Thyroid gland (tissue), 4 donors: Measurements from ENCODE around the gene RASGRP3. TPM values are rescaled to one million over a fixed set of nuclear protein-coding genes. Genes with fewer than 3 reads are reported as not detected.
A peak's percentile ranks its signal among the peaks of the same experiment; 100 is the strongest.

Experiments
- DNase-seq, 2 donors: peaks; one replicate each; pipeline ENCODE4 v3.0.0-alpha.2; 2019
- H3K27ac ChIP-seq, 3 donors: fragments of 200-600 bp; sonication (generic); 1 replicate in 2 of 3; 2 replicates in 1 of 3; pipeline ENCODE4 v1.5.1; 2016 to 2019; ENCODE audit warnings: mild to moderate bottlenecking in 1 of 3, moderate library complexity in 1 of 3
- H3K27me3 ChIP-seq: fragments of 200-600 bp; sonication (generic); one replicate; pipeline ENCODE4 v1.5.1; 2019
- H3K36me3 ChIP-seq, 2 donors: fragments of 200-600 bp; sonication (generic); one replicate each; pipeline ENCODE4 v1.5.1; 2016 to 2019
- H3K4me1 ChIP-seq, 2 donors: fragments of 200-600 bp; sonication (generic); one replicate each; pipeline ENCODE4 v1.5.1; 2017 to 2019
- H3K4me3 ChIP-seq, 3 donors: fragments of 200-600 bp; sonication (generic); replicated peaks in 1 of 3; 1 replicate in 2 of 3; 2 replicates in 1 of 3; pipeline ENCODE4 v1.5.1; 2016; ENCODE audit warnings: mild to moderate bottlenecking in 1 of 3
- H3K9me3 ChIP-seq: fragments of 200-600 bp; sonication (generic); one replicate; pipeline ENCODE4 v1.5.1; 2017
- CTCF ChIP-seq, 6 experiments: fragments of 200-600 bp in 3 of 6; fragments of 450-650 bp in 3 of 6; sonication (generic) in 3 of 6; IDR thresholded peaks; one replicate each; pipeline ENCODE4 v1.5.1; 2016 to 2019; ENCODE audit warnings: antibody characterized with exemption in 6 of 6, mild to moderate bottlenecking in 2 of 6, inconsistent platforms in 1 of 6, moderate library complexity in 1 of 6
- POLR2A ChIP-seq, 2 donors: fragments of 450-650 bp; IDR thresholded peaks; one replicate each; pipeline ENCODE4 v1.6.1; 2017; ENCODE audit warnings: antibody characterized with exemption in 2 of 2, mild to moderate bottlenecking in 2 of 2, moderate library complexity in 1 of 2
- WGBS, 2 donors: methylation state at CpG; one replicate each; pipeline ENCODE4 v1.1.5; 2017; 5-methylcytosine and 5-hydroxymethylcytosine counted together
- intact Hi-C: fragments of 100-400 bp; cut with DNase I; formaldehyde crosslinking; loops from one replicate; pipeline ENCODE4 v1.15.1; 2023
- total RNA-seq, 4 donors: library from RNA; depleted of rRNA; stranded (reverse); fragments of >200 nt; gene quantifications; one replicate each; pipeline ENCODE4 v1.2.3, GENCODE V29; 2016

The RASGRP3 gene
- total RNA-seq, 4 donors from 2014 or later = 30.9 to 46.9 (median 34.8) TPM

GRCh38 chr2:33485051-33485450 lies 8.6 kb downstream of the RASGRP3 start:
- Histone ChIP-seq H3K27me3 (no peaks in the 10 kb centered on the region), H3K36me3 (no peaks in the 10 kb centered on the region), H3K9me3 (no peaks in the 10 kb centered on the region), H3K4me3 (no peak overlapping the region), H3K4me1 (peaks cover 11 to 15% of the 10 kb centered on the region in 2 donors), H3K27ac (no peak overlapping the region)
- DNase-seq = no peak
- intact Hi-C loops = no loop called here
- no peak for TF ChIP-seq CTCF (IDR thresholded peaks at IDR 0.05)
- WGBS, 2 donors = 80 to 90% methylated on average over 2 of the region's 2 CpGs

DNA sequence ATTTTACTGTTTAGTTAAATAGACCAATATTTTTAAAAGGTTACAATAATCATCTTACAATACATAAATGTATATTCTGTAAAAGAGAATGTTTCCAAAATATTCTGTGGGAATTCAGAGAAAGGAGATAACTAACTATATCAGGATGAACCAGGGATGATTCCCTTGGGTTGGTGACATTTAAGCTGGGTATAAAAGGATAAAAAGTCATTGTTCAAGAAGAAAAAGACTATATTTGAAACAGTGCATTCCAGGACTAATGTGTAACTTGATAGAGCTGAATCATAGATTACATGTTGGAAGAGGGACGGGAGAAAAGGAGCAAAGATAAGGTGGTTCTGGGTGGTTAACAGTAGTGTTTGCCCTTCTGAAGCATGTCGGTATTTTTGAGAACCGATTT lies 10.1 kb downstream of the RASGRP3 start:
- no peak overlapping the region for H3K4me3 ChIP-seq
- no peaks in the 10 kb centered on the region for H3K27me3 ChIP-seq
- 95 to 98% methylated on average over 3 of the region's 3 CpGs for WGBS, 2 donors
- no peak for TF ChIP-seq CTCF (IDR thresholded peaks at IDR 0.05)
- DNase-seq = no peak
- no peaks in the 10 kb centered on the region for H3K36me3 ChIP-seq
- intact Hi-C loops = no loop called here
- H3K9me3 ChIP-seq = no peaks in the 10 kb centered on the region
- H3K4me1 ChIP-seq = peaks cover 18 to 21% of the 10 kb centered on the region in 2 donors
- no peak overlapping the region for H3K27ac ChIP-seq

DNA sequence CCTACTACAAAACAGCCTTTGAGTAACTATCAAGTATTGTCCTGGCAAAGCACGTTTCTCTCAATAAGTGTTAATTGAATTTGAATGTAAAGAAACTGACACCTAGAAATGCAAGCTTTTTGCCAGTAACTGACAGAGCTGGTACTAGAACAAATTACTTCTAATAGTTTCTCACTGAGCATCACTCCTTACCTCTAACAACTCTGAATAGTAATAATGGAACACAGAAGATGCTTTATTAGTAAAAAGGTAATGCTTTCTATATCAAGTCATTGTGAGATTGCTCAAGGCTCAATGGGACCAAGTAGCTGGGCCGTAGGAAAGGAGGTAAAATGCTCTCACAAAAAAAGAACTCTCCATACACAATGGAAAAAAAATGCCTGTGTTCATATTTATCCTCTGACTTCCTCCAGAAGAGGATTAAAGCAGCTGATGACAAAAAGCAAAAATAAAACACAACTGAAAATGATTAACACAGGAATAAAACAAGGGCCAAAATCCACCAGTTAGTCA lies 11.8 kb downstream of the RASGRP3 start:
- Histone ChIP-seq H3K4me1 (peaks cover 29 to 32% of the 10 kb centered on the region in 2 donors), H3K4me3 (no peak overlapping the region), H3K36me3 (no peaks in the 10 kb centered on the region), H3K27ac (no peak overlapping the region), H3K27me3 (no peaks in the 10 kb centered on the region), H3K9me3 (no peaks in the 10 kb centered on the region)
- WGBS, 2 donors = 76 to 78% methylated on average over 2 of the region's 2 CpGs
- DNase-seq = no peak
- intact Hi-C loops = no loop called here
- TF ChIP-seq POLR2A (IDR thresholded peaks at IDR 0.05) (no peak), CTCF (IDR thresholded peaks at IDR 0.05) (no peak)

DNA sequence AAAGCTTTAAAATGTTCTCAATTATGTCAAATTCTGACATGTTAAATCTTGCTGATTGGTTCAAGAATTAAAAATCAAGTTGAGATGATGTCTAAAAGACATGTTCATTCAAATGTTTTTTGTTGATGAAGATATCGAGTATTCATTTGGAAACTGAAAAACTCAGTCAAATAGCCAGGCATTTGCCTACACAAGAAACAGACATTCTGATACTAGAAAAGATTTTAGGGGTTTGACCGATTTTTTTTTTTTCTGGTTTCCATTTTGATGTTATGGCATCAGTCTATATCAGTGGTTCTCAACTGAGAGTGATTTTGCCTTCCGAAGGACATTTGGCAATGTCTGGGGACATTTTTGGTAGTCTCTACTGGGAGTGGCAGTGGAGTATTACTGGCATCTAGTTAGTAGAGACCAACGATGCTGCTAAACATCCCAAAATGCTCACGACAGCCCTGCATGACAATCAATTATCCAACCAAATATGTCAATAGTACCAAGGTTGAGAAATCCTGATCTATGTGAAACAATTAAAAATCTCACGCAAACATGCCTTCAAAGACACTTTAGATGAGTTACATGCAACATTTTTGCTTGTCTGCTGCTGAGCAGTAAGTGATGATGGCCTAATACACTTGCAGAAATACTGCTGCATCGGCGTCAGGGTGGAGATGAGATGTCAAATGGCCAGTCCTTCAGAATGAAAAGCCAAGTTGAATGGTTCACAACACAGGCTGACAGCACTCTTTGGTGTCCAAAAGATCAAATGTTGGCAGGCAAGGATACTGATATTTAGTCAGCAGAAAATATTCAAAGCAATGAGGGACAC lies 12.5 kb downstream of the RASGRP3 start:
- TF ChIP-seq POLR2A (IDR thresholded peaks at IDR 0.05) (no peak), CTCF (IDR thresholded peaks at IDR 0.05) (no peak)
- H3K27me3 ChIP-seq = no peaks in the 10 kb centered on the region
- H3K9me3 ChIP-seq = no peaks in the 10 kb centered on the region
- H3K4me1 ChIP-seq = peaks cover 25 to 30% of the 10 kb centered on the region in 2 donors
- DNase-seq = no peak
- no peak overlapping the region for H3K4me3 ChIP-seq
- WGBS, 2 donors = 85 to 93% methylated on average over 8 of the region's 8 CpGs
- intact Hi-C loops = no loop called here
- no peak overlapping the region for H3K27ac ChIP-seq
- H3K36me3 ChIP-seq = no peaks in the 10 kb centered on the region

DNA sequence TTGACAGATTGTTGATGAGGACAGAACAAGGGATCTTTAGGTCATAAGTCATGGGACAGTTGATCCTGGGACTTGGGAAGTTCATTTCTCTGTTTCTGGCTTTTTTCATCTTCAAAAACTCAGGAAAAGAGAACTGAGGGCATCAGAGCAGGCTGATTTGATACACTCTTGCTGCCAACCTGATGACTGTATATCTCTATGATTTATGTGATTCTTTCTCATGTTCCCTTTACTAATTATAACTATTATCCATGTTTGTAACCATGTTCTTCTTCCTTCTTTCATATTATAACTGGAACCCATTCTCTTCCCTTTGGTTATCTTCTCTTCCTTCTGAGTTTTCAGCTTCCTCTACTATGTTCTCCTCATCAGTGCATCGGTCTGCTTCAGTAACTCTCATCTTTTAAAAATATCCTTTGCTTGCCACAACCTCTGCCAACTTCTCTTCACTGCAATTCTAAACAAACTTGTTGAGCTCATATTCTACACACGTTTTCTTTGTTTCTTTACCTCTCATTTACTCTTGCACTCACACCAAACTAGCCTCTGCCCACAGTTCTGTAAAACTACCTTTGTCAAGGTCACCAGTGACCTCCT lies 13.5 kb downstream of the RASGRP3 start:
- Histone ChIP-seq H3K4me1 (peaks cover 18 to 24% of the 10 kb centered on the region in 2 donors), H3K4me3 (no peak overlapping the region), H3K27ac (peak overlapping the region; percentile 21 to 69 (median 66)), H3K36me3 (no peaks in the 10 kb centered on the region), H3K27me3 (no peaks in the 10 kb centered on the region), H3K9me3 (no peaks in the 10 kb centered on the region)
- DNase-seq = no peak
- WGBS, 2 donors = 16 to 27% methylated on average over 2 of the region's 2 CpGs
- TF ChIP-seq POLR2A (IDR thresholded peaks at IDR 0.05) (no peak), CTCF (IDR thresholded peaks at IDR 0.05) (no peak)
- intact Hi-C loops = no loop called here
